Fibroblast of skin of right quadriceps (primary cell): Measurements from ENCODE around the gene MYT1.
"Not testable (repeated sequence)": the region's sequence is repeated elsewhere in the genome, so short reads cannot be mapped to it uniquely, and the experiment has no call there.

Experiments used
- DNase-seq: peaks from one replicate; pipeline ENCODE4 v3.0.0-alpha.2; 2013

Gene MYT1

DNA sequence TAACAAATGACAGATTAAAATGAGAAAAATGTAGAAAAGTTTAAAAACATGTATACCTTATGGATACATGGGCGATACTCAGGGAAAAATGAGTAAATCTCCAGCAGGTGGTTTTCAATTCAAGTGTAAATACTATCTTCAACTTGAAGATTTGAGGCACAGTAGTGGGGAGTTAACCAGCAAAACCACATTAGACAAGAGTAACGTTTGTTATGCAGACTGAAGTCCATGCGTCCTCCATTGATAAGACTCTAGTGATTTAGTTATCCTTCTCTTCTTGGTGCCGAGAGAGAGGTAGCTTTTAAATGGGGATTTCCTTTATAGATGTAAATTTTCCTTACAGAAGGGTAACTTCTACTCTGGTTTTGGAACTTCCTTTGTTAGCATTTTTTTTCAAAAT, 119.4 kb downstream of the MYT1 start:
- no peak for DNase-seq

DNA sequence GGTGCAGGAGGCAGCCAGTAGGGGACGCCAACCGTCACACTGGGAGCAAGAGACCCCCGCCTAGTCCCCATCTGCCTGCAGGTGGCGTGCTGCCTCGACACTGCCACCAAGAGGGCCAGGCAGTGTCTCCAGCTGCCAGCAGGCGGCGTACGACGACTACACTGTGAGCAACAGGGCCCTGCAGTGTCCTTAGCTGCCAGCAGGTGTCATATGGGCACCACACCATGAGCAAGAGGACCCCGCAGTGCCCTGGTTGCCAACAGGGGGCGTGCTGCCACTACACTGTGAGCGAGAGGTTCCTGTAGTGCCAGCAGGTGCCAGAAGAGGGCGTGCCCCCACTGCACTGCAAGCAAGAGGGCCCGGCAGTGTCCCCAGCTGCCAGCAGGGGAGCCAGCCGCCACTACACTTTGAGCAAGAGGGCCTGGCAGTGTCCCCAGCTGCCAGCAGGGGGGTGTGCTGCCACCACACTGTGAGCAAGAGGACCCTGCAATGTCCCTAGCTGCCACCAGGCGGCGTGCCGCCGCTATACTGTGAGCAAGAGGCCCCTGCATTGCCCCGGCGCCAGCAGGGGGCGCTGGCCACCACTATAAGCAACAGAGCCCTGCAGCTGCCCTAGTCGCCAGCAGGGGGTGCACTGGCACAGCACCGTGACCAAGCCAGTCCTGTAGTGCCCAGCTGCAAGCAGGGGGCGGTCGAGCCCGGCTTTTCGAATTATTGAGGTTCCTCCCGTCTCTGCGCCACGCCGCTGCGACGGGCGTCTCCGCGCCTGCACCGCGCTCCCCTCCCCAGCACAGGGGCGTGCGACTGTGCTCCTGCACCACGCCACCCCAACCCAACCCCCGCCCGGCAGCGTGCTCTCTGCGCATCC, 121.6 kb downstream of the MYT1 start:
- peak; percentile 17 for DNase-seq

GRCh38 chr20:64286447-64287263, 122.4 kb downstream of the MYT1 start:
- not testable (repeated sequence) for DNase-seq

DNA sequence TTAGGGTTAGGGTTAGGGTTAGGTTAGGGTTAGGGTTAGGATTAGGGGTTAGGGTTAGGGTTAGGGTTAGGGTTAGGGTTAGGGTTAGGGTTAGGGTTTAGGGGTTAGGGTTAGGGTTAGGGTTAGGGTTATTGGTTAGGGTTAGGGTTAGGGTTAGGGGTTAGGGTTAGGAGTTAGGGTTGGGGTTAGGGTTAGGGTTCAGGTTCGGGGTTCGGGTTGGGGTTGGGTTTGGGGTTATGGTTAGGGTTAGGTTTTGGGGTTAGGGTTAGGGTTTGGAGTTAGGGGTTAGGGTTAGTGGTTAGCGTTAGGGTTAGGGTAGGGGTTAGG, 123.0 kb downstream of the MYT1 start:
- not testable (repeated sequence) for DNase-seq
